GM10266 (cell line): ENCODE results near the gene CHGA.
A peak's percentile ranks its signal among the peaks of the same experiment; 100 is the strongest.

Experiments used
- DNase-seq: peaks from one replicate; pipeline ENCODE4 v3.0.0; 2012; ENCODE audit errors: extremely low spot score
- TF ChIP-seq, protein P1 (sequence below): IDR thresholded peaks from 2 replicates; pipeline ENCODE4 v1.5.1; 2012; ENCODE audit warnings: mild to moderate bottlenecking, low read depth; ENCODE audit not compliant: control insufficient read depth, insufficient read depth; ENCODE audit errors: missing control alignments

CHGA gene, protein sequence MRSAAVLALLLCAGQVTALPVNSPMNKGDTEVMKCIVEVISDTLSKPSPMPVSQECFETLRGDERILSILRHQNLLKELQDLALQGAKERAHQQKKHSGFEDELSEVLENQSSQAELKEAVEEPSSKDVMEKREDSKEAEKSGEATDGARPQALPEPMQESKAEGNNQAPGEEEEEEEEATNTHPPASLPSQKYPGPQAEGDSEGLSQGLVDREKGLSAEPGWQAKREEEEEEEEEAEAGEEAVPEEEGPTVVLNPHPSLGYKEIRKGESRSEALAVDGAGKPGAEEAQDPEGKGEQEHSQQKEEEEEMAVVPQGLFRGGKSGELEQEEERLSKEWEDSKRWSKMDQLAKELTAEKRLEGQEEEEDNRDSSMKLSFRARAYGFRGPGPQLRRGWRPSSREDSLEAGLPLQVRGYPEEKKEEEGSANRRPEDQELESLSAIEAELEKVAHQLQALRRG

DNA sequence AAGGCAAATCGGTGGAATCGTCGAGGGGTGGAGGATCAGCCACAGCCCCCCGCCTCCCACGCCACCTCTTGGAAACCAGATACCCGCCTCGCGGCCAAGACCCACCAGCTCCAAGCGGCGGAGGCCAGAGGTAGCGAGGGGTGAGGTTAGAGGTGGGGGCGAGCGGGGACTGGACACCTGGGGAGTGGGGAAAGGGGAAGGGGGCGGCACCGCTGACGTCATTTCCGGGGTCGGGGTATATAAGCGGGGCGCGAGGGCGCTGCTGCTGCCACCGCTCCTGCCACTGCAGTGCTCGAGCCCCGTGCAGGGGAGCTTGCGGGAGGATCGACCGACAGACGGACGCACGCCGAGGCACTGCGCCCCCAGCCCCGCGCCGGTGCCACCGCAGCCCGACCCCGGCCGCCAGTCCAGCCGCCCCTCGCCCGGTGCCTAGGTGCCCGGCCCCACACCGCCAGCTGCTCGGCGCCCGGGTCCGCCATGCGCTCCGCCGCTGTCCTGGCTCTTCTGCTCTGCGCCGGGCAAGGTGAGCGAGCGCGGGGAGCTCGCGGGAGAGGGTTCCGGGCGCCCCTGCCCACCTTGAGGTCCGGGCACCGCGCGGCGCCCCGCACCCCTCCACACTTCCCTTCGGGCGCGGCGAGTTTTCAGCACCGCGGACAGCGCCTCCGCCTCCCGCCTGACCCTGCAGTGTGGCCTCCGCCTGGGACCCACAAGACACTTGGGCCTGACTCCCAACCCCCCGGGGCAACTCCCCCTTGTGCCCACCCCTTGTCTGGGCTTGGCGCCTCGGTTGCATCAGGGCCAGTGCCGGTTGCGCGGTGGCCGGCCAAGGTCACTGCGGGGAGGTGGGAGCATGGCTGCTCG, at the start of gene CHGA:
Gene CHGA, plus strand, starts transcription at position 268 of the 861 bp plus-strand sequence. Its CDS starts 210 bp downstream, at position 478.
- TF ChIP-seq, protein P1, sequence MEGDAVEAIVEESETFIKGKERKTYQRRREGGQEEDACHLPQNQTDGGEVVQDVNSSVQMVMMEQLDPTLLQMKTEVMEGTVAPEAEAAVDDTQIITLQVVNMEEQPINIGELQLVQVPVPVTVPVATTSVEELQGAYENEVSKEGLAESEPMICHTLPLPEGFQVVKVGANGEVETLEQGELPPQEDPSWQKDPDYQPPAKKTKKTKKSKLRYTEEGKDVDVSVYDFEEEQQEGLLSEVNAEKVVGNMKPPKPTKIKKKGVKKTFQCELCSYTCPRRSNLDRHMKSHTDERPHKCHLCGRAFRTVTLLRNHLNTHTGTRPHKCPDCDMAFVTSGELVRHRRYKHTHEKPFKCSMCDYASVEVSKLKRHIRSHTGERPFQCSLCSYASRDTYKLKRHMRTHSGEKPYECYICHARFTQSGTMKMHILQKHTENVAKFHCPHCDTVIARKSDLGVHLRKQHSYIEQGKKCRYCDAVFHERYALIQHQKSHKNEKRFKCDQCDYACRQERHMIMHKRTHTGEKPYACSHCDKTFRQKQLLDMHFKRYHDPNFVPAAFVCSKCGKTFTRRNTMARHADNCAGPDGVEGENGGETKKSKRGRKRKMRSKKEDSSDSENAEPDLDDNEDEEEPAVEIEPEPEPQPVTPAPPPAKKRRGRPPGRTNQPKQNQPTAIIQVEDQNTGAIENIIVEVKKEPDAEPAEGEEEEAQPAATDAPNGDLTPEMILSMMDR = no peak
- peak; percentile 84 for DNase-seq

DNA sequence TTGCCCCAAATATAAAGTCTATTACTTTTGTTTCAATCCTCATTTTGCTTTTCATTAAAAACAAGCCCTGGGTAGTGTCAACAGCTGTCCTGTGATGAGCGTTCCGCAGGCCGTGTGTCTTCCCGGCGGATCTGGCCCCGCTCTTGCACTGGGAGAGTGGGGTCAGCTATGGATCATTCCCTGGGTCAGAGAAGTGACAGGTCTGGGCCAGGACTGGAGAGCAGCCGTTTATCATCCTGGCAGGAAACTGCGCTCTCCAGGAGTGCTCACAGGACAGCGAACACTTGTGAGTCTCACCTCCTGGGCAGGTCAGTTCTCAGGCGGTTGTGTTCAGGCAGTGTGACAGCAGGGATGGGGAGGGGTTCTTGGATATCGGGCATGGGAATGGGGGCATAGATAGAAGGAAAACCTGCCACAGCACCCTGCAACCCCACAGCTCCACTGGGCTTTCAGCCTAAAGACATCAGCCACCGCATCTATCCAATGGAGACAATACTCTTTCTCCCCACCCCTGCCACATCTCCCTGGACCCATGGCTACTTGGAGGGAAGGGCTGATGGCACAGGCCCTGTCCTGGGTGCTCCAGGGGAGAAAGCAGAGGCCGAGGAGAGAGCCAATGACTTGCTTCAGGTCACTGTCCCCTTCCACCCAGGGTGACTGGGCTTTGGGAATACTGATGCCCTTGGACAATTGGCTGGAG, 47.8 kb upstream of the CHGA start:
- TF ChIP-seq, protein P1 = no peak
- DNase-seq = no peak

DNA sequence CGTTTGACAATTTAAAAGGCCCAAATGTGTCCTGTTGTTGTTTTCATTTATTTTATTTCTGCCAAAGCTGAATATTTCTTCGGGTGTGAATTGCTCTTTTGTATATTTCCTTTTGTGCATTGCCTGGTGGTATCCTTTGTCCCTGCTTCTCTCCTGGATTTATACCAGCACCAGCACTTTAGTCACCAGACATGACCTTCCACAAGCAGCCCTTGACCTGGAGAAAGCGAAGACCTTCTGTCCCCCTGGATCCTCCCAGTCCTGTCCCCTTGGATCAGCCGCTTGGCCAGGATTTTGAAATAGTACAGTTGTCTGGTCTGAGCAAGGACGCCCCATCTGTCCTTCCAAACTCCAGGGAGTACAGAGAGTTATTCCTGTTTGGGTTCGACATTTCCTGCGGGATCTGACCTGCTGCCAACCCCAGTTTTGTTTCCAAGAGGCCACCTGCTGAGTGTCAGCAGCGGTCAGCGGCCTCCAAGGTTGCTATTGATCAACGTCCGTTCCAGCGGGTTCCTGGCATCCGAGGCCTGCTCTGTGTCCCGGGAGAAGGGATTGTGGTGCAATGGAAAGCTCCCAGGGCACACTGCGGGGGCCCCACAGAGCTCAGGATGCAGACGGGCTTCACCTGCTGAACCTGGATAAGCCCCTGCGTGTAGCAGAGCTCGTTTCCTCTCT, 45.1 kb upstream of the CHGA start:
- no peak for DNase-seq
- TF ChIP-seq, protein P1 = no peak

DNA sequence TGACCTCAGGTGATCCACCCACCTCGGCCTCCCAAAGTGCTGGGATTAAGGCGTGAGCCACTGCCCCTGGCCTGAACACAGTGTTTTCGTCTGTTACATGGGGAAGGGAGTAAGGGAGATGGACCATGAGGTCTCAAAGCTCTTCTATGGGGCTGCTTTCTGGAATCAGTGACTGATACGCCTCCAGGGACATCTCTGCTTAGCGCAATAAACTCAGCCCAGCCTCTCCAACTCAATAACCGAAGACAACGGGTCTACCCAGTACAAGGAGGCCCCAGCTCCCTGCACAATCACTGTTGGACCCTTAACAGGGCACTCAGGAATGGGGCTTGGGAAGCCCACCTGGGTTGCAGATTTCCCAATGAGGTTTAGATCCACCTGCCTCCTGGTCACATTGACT, 42.6 kb upstream of the CHGA start:
- TF ChIP-seq, protein P1 = no peak
- no peak for DNase-seq

DNA sequence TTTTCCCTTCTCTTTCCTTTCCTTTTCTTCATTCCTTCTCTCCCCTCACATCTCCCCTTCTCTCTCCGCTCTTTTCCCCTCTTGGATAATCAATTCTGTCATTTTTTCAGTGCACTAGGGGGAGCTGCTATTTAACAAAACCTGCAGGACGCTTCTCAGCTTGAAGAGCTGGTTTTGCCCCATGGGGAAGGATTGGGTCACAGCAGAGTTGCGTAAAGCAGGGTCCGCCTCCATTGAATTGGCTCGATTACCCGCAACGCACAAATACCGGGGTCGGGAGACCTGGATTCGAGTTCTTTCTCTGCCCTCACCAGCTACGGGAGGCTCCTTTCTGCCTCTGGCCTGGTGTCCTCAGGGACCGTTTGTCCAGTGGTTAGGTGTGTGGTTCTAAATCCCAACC, 42.1 kb upstream of the CHGA start:
- TF ChIP-seq, protein P1 = peak; percentile 17
- no peak for DNase-seq

DNA sequence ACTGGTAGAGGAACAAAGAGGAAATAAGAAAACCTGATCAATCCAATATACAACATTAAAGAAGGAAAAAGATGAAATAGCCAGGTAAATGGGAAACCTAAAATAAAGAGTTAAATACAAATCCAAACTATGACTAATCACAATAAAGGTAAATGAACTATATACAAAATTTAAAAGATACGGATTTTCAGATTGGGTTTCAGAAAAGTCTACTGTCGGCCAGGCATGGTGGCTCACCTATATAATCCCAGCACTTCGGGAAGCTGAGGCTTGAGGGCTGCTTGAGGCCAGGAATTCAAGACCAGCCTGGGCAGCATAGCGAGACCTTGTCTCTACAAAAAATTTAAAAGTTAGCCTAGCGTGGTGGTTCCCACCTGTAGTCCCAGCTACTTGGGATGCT, 39.9 kb upstream of the CHGA start:
- DNase-seq = no peak
- TF ChIP-seq, protein P1 = no peak
